LNCAP (cell line): ENCODE data around the gene ACTR8.

Experiments used
- TF ChIP-seq, protein P1 (sequence below): fragments of 450-650 bp; IDR thresholded peaks from 2 replicates; pipeline ENCODE4 v1.5.1; 2017; ENCODE audit warnings: mild to moderate bottlenecking

The ACTR8 gene

DNA sequence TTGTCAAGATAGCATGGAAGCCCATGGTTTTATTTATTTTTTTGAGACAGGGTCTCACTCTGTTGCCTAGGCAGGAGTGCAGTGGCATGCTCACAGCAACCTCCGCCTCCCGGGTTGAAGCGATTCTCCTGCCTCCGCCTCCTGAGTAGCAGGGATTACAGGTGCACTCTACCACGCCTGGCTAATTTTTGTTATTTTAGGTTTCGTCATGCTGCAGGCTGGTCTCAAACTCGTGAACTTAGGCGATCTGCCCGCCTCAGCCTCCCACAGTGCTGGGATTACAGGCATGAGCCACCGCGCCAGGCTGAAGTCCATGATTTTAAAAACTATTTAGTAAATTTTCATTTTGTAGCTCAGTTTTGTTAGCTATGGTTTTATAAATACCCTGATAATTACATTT is 2.7 kb upstream of the ACTR8 start:
- TF ChIP-seq, protein P1, sequence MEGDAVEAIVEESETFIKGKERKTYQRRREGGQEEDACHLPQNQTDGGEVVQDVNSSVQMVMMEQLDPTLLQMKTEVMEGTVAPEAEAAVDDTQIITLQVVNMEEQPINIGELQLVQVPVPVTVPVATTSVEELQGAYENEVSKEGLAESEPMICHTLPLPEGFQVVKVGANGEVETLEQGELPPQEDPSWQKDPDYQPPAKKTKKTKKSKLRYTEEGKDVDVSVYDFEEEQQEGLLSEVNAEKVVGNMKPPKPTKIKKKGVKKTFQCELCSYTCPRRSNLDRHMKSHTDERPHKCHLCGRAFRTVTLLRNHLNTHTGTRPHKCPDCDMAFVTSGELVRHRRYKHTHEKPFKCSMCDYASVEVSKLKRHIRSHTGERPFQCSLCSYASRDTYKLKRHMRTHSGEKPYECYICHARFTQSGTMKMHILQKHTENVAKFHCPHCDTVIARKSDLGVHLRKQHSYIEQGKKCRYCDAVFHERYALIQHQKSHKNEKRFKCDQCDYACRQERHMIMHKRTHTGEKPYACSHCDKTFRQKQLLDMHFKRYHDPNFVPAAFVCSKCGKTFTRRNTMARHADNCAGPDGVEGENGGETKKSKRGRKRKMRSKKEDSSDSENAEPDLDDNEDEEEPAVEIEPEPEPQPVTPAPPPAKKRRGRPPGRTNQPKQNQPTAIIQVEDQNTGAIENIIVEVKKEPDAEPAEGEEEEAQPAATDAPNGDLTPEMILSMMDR = no peak

DNA sequence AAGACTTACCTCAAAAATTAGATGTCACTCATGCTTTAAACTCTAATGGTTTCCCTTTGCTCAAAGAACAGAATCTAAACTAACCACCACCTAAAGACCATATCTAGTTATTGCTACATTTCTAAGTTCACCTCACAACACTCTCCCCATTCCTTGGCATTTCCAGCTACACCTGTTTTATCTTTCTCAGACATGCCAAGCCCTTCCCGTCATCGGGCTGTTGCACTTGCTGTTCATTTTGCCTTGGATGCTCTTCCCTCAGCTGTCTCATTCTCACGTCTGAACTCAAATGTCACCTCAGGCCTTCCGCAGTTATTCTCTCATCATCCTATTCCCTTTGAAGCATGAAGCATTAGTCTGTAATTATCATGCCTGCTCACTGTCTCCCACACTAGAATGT is 1.1 kb upstream of the ACTR8 start:
- TF ChIP-seq, protein P1 = no peak

- TF ChIP-seq, protein P1 = no peak
These were observed 1.3 kb downstream of the ACTR8 start for GRCh38 chr3:53880396-53881345.

- TF ChIP-seq, protein P1 = no peak
These were observed 16.0 kb downstream of the ACTR8 start for GRCh38 chr3:53865732-53866499.

DNA sequence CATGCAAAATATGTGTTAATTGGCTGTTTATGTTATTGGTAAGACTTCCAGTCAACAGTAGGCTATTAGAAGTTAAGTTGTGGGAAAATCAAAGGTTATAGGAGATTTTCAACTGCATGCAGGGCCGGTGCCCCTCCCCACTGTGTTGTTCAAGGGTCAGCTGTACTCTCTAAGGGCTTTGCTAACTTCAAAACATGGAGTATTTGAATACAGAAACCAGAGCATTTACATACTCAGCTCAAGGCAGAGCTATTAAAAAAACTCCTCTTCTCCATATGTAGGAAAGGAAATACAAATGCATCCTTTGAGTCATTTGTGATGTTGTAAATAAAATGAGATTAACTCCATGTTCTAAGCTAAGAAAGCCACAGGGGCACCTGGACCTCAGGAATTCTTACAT is 18.8 kb downstream of the ACTR8 start:
- TF ChIP-seq, protein P1 = no peak

DNA sequence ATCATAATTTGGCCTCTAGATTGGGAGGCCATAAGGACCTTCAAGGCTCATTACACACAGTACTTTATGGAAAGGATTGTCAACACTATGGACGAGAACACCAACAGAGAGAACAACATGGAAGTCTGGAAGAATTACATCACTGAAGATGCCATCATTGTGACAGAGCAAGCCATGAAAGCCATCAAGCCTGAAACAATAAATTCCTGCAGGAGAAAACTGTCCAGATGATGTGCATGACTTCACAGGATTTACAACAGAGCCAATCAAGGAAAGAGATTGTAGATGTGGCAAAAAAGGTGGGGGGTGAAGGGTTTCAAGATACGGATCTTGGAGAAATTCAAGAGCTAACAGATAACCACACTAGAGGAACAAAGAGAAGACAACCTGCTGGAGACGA is 19.7 kb downstream of the ACTR8 start:
- TF ChIP-seq, protein P1 = no peak

DNA sequence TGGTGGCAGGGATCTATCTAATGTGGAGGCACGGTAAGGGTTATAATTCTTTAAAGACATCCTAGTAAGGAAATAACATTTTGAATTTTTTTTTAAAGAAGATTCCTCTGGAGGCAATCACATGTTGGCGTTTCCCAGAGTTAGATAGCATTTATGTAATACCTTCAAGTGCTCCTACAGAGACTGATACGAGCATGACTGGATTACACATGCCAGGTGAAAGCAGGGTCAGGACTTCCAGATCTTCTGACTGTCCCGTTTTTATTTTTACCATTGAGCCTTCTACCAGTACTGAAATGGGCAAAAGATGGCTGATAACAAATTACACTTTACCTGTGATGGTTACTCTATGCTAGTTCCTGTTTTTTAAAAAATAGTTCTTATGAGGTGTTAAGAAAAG is 21.8 kb downstream of the ACTR8 start:
- TF ChIP-seq, protein P1 = no peak
